IPS-NIHi7 (cell line): ENCODE measurements around the gene SDF2L1.
"Not testable (repeated sequence)": the region's sequence is repeated elsewhere in the genome, so short reads cannot be mapped to it uniquely, and the experiment has no call there.

Experiments used
- DNase-seq: peaks from one replicate; pipeline ENCODE4 v3.0.0; 2012; ENCODE audit warnings: mixed read lengths; ENCODE audit errors: extremely low spot score

SDF2L1 gene

DNA sequence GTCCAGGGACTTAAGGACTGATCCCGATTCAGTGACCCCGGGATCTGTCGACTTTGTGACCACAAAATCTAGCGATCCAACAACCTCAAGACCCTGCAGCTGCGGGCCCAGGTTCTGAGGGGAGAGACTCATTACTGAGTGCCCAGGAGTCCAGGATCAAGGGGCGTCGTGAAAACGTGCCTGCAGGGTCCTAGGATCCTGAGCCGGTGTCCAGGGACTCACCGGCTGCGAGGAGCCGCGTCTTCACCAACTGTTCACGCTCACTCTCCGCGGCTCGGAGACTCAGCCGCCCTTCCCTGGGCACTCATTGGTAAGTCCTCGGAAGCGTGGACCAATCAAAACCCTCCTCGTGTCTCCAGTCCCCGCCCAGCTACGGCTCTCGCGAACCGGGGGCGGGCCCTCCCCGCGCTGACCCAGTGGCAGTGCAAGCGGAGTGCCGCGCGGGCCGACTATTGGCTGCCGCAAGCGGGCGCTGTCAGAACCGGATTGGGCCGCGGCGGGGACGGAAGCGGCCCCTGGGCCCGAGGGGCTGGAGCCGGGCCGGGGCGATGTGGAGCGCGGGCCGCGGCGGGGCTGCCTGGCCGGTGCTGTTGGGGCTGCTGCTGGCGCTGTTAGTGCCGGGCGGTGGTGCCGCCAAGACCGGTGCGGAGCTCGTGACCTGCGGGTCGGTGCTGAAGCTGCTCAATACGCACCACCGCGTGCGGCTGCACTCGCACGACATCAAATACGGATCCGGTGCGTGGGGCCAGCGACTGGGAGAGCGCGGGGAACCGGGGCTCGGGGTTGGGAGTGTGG lies at the start of gene SDF2L1:
TSS of gene SDF2L1 (plus strand) at position 514 of the 795 bp plus-strand sequence. CDS start at position 549, 35 bp downstream.
- peak; percentile 98 for DNase-seq

- DNase-seq = no peak
These were observed 49.7 kb upstream of the SDF2L1 start for GRCh38 chr22:21592422-21592821.

GRCh38 chr22:21593406-21594232 lies 48.5 kb upstream of the SDF2L1 start:
- peak; percentile 68 for DNase-seq

- DNase-seq = no peak
These were observed 47.1 kb upstream of the SDF2L1 start for GRCh38 chr22:21594865-21595452.

- not testable (repeated sequence) for DNase-seq
These were observed 45.6 kb upstream of the SDF2L1 start for GRCh38 chr22:21596356-21597135.

GRCh38 chr22:21598302-21598701 lies 43.8 kb upstream of the SDF2L1 start:
- DNase-seq = no peak

- no peak for DNase-seq
These were observed 42.8 kb upstream of the SDF2L1 start for GRCh38 chr22:21599053-21599893.

DNA sequence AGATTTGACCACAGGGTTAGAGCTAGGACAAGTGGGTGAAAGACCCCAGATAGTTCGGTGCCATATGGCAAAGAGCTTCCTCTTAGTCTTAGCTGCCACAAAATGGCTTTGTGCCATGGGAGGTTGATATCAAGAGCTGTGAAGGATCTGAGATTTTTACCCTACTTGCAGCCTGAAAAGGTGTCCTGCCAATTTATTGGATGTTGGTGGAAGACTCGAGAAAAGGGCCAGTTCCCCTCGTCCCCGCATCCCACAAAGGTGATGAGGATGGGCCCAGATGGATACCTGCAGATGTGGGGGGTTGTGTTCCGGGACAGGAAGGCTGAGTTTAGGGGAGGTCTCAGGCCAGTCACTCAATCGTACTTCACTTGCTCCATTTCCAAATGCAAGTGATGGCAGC lies 39.5 kb upstream of the SDF2L1 start:
- DNase-seq = no peak

DNA sequence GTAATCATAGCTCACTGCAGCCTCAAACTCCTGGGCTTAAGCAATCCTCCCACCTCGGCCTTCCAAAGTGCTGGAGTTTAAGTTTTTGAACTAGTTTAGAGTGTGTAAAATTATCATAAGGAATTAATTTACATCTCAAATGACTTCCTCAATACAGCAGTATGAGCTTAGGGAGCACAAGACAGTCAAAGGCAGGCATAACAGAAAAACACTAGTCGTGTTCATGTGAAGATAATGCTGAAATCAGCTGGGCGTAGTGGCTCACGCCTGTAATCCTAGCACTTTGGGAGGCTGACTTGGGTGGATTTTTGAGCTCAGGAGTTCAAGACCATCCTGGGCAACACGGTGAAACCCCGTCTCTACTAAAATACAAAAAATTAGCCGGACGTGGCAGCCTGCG lies 38.1 kb upstream of the SDF2L1 start:
- no peak for DNase-seq

DNA sequence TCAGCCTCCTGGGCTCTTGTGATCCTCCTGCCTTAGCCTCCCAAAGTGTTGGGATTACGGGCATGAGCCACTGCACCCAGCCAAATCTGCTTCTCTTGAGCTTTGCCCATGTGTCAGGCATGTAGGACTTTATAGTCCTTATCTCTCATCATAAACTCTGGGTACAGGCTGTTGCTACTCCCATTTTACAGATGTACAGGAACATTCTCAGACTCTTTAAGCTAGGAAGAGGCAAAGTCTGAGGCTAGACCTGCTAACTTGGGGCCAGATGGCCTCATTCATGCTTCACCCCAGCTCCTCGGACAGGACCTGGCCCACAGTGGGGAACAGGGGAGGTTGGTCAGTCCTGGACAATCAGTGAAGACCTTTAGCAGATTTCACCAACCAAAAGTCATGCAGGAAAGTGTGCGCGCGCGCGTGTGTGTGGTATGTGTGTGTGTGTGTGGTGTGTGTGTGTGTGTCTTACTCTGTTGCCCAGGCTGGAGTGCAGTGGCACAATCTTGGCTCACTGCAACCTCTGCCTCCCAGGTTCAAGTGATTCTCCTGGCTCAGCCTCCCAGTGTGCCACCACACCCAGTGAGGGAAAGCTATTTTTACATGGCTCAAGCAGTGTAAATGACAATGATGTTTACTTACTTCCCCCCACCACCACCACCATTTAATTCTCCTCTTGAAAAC lies 36.1 kb upstream of the SDF2L1 start:
- no peak for DNase-seq

- DNase-seq = no peak
These were observed 35.3 kb upstream of the SDF2L1 start for GRCh38 chr22:21606775-21607174.

DNA sequence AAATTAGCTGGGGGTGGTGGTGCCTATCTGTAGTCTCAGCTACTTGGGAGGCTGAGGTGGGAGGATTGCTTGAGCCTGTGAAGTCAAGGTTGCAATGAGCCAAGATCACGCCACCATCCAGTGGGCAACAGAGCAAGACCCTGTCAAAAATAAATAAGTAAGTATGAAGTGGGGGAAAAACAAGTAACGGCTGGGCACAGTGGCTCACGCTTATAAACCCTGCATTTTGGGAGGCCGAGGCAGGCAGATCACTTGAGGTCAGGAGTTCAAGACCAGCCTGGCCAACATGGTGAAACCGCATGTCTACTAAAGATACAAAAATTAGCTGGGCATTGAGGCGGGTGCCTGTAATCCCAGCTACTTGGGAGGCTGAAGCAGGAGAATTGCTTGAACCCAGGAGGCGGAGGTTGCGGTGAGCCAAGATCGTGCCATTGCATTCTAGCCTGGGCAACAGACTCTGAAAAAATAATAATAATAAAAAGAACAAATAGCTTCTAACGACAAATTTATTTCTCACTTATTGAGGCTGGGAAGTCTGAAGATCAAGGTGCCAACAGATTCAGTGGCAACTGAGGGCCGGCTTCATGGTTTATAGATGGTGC lies 32.4 kb upstream of the SDF2L1 start:
- not testable (repeated sequence) for DNase-seq

DNA sequence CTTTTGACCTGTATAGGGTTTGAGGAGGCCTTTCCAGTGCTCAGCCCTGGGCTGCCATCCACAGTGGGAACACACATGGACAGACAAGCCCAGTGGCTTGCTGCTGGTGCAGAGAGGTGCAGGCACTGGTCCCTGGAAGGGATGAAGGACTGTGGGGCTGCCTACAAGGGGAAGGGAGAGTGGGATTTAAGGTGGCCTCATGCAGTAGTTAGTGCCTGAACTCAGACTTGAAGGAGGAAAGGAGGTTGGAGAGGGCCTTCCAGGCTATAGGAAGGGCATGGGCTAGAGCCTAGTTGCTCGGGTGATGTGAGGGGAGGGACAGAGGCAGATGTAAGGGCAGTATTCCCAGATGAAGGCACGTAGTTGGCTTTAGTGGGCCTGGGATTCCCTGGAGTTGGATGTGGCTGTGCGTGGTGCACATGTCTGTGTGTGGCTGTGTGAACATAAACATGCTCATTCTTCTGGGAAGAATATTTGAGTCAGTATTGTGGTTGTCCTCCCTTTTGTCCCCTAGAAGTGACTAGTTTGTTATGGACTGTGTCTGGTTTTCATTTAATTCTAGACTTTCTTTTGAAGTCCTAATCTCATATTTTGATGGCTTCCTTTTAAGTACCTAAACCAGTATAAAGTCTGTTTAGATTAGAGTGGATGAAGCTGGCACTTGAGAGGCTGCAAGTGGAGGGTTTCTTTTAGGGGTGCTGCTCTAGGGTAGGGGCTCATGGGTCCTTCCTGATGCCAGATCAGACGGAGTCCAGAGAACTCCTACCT lies 30.7 kb upstream of the SDF2L1 start:
- no peak for DNase-seq

- no peak for DNase-seq
These were observed 29.2 kb upstream of the SDF2L1 start for GRCh38 chr22:21612858-21613257.

DNA sequence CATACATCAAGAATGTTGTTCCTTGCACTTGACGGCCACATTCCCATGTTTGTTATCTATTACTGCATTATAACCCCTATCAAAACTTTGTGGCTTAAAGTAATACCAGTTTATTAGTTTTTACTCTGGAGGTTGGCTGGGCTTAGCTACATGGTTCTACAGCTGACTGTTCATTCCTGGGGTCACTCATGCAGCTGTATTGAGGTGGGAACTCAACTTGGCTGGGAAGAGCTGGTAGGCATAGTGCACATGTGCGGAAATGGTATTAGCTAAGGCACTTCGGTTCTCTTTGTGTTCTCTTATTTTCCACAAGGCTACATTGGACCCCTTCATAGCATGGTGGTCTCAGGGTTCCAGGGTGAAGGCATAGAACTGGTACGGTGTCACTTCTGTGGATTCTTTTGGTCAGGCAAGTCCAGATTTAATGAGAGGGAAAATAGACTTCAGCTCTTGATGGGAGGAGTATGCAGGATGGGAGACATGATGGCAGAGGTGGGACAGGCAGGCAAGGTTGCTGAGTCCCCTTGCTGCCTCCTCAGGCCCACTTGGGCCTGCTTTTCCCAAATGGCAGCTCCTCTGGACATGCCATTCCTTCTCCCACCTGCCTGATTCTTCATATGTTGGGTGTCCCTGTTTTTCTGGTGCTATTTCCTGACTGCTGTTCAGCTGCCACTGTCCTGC lies 28.4 kb upstream of the SDF2L1 start:
- DNase-seq = no peak

GRCh38 chr22:21615731-21616130 lies 26.4 kb upstream of the SDF2L1 start:
- no peak for DNase-seq

DNA sequence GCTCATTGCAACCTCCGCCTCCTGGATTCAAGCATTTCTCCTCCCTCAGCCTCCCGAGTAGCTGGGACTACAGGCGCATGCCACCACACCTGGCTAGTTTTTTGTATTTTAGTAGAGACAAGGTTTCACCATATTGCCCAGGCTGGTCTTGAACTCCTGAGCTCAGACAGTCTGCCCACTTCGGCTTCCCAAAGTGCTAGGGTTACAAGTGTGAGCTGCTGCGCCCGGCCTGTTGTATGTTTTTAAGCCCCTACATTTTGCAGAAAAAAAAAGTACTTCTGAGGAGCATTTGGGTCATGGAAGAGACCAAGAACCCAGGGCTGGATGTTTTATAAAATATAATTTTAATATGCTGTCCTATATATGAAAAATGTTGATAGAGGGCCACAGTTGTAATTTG lies 24.8 kb upstream of the SDF2L1 start:
- DNase-seq = not testable (repeated sequence)

DNA sequence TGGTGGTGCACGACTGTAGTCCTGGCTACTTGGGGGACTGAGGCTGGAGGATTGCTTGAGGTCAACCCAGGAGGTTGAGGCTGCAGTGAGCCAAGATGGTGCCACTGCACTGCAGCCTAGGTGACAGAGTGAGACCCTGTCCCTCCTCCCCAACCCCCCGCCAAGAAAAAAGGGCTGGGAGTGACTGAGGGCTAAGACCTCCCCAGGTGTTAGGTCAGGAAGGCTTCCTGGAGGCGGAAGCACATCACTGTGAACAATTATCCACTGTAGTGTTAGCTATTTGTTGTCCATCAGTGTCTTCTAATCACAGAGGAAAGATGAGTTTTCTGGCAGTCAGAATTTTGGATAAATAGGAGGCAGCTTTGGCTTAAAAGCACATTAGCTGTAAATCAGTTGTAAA lies 21.1 kb upstream of the SDF2L1 start:
- no peak for DNase-seq
